A549 (cell line): ENCODE data around the gene BRAT1.

Experiments used
- CTCF ChIP-seq: fragments of >200 bp; sonication (Bioruptor Twin); formaldehyde crosslinking; IDR thresholded peaks from 3 replicates; pipeline ENCODE4 v1.5.1; 2016
- EP300 ChIP-seq, 2 experiments: fragments of >200 bp; sonication (Bioruptor Twin); formaldehyde crosslinking; IDR thresholded peaks; 2 replicates in 1 of 2; 3 replicates in 1 of 2; pipeline ENCODE4 v1.6.1; 2016 to 2017
- FOSL2 ChIP-seq, 2 experiments: fragments of 450-650 bp in 1 of 2; fragments of >200 bp in 1 of 2; sonication (Bioruptor Twin) in 1 of 2; formaldehyde crosslinking; IDR thresholded peaks; 2 replicates each; pipeline versions ENCODE4 v1.5.0 to v1.6.1; 2016 to 2020; ENCODE audit warnings: mild to moderate bottlenecking in 1 of 2, moderate library complexity in 1 of 2
- JUNB ChIP-seq: fragments of >200 bp; sonication (Bioruptor Twin); formaldehyde crosslinking; IDR thresholded peaks from 2 replicates; pipeline ENCODE4 v1.6.1; 2016
- PBX3 ChIP-seq: IDR thresholded peaks from 2 replicates; pipeline ENCODE4 v1.6.1; 2012
- POLR2A ChIP-seq: IDR thresholded peaks from 2 replicates; pipeline ENCODE4 v1.6.1; 2012; ENCODE audit warnings: mild to moderate bottlenecking, low read length
- RARB ChIP-seq: fragments of 250-450 bp; sonication (Bioruptor Pico); IDR thresholded peaks from 2 replicates; pipeline ENCODE4 v1.8.0; 2021; ENCODE audit warnings: mild to moderate bottlenecking, moderate library complexity
- TP53 ChIP-seq: fragments of 250-450 bp; sonication (Bioruptor Pico); IDR thresholded peaks from 2 replicates; pipeline ENCODE4 v1.5.0; 2021; ENCODE audit warnings: mild to moderate bottlenecking, moderate library complexity
- TF ChIP-seq, protein P1 (sequence below): IDR thresholded peaks from 2 replicates; pipeline ENCODE4 v1.6.1; 2012

DNA sequence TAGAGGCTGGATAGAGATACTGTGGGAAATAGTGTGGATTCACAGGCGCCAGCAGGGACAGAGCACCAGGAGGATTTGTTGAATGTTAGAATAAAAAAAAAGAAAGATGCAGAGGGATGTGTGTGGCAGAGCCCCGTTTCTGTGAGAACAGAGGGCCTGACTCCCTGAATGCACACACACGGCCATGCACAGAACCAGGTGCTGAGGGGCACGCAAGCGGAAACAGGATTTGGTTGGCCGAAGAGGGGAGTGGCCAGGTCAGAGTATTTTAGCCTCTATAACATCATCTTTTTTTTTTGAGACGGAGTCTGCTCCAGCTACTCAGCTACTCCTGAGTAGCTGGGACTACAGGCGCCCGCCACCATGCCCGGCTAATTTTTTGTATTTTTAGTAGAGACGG, 25.3 kb upstream of the BRAT1 start:
- TF ChIP-seq EP300 (IDR thresholded peaks at IDR 0.05) (no peak), CTCF (no peak), FOSL2 (IDR thresholded peaks at IDR 0.05) (no peak), FOSL2 (CRISPR knock-in tag; IDR thresholded peaks at IDR 0.05) (no peak), PBX3 (no peak), JUNB (no peak), RARB (CRISPR knock-in tag) (no peak), TP53 (CRISPR knock-in tag) (no peak), POLR2A (no peak)
- TF ChIP-seq, protein P1, sequence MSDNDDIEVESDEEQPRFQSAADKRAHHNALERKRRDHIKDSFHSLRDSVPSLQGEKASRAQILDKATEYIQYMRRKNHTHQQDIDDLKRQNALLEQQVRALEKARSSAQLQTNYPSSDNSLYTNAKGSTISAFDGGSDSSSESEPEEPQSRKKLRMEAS, result no peak
